GM10248 (cell line): Measurements from ENCODE around the gene C1S.

ENCODE experiments used
- CTCF ChIA-PET: fragments of 300-600 bp; sonication (Branson Sonifier 250); formaldehyde crosslinking; extraction: SDS; loops from one replicate; lab custom pipeline; 2021; ENCODE audit warnings: antibody characterized with exemption; lab: Yijun Ruan, JAX
- POLR2A ChIA-PET: fragments of 350-650 bp; sonication (Branson Sonifier 250); formaldehyde crosslinking; extraction: SDS; loops from one replicate; lab custom pipeline; 2020; ENCODE audit warnings: antibody characterized with exemption; lab: Yijun Ruan, JAX
- DNase-seq: peaks from one replicate; pipeline ENCODE4 v3.0.0; 2012; ENCODE audit errors: extremely low spot score
- CTCF ChIP-seq: IDR thresholded peaks from 2 replicates; pipeline ENCODE4 v1.5.1; 2012; ENCODE audit warnings: mild to moderate bottlenecking, low read depth; ENCODE audit errors: extremely low read depth, missing control alignments, control extremely low read depth

C1S gene

GRCh38 chr12:7113389-7113871 is 52.9 kb downstream of the C1S start:
- TF ChIP-seq CTCF, result peak; percentile 80
- peak; percentile 73 for DNase-seq
- CTCF ChIA-PET, result interaction anchor here (0.6 to 8.3 kb wide), 38 partner anchors 8 to 243 kb away, joined by 3 to 108 read pairs (median 4); partner anchors contain the start of genes C12orf57, RNU7-1 and SPSB2
- POLR2A ChIA-PET, result no interaction called here

GRCh38 chr12:7114008-7114407 is 53.5 kb downstream of the C1S start:
- no peak for TF ChIP-seq CTCF
- ChIA-PET POLR2A (no interaction called here), CTCF (interaction anchor here (1.0 to 8.3 kb wide), 17 partner anchors 8 to 244 kb away, joined by 3 to 108 read pairs (median 6); partner anchors contain the start of genes C12orf57, RNU7-1 and SPSB2)
- DNase-seq, result no peak

GRCh38 chr12:7114851-7115250 is 54.3 kb downstream of the C1S start:
- DNase-seq, result no peak
- CTCF ChIA-PET, result interaction anchor here (8.3 kb wide), 1 partner anchor 7 kb away, joined by 108 read pairs; no protein-coding TSS in a partner anchor
- TF ChIP-seq CTCF, result no peak
- POLR2A ChIA-PET, result no interaction called here

GRCh38 chr12:7116196-7116595 is 55.7 kb downstream of the C1S start:
- no peak for TF ChIP-seq CTCF
- no peak for DNase-seq
- POLR2A ChIA-PET, result no interaction called here
- CTCF ChIA-PET, result interaction anchor here (1.2 to 11.5 kb wide), 2 partner anchors 6 to 24 kb away, joined by 3 to 108 read pairs; partner anchors contain the start of gene C1RL

- DNase-seq, result no peak
- POLR2A ChIA-PET, result no interaction called here
- no peak for TF ChIP-seq CTCF
- CTCF ChIA-PET, result interaction anchor here (1.2 to 11.5 kb wide), 2 partner anchors 6 to 24 kb away, joined by 3 to 108 read pairs; partner anchors contain the start of gene C1RL
These were observed 56.4 kb downstream of the C1S start for GRCh38 chr12:7116916-7117315.

GRCh38 chr12:7117670-7118069 is 57.2 kb downstream of the C1S start:
- CTCF ChIA-PET, result interaction anchor here (1.1 to 11.5 kb wide), 3 partner anchors 7 to 153 kb away, joined by 4 to 108 read pairs (median 4); partner anchors contain the start of gene C1RL
- POLR2A ChIA-PET, result interaction anchor here (0.9 kb wide), 1 partner anchor 11 kb away, joined by 4 read pairs; no protein-coding TSS in a partner anchor
- TF ChIP-seq CTCF, result no peak
- DNase-seq, result no peak
